GM12865 (cell line): ENCODE measurements around the gene CKM.

Source experiments
- DNase-seq: peaks from one replicate; pipeline ENCODE4 v3.0.0; 2010; ENCODE audit warnings: low read depth
- H3K4me3 ChIP-seq: 2 replicates; pipeline ENCODE4 v1.5.1; 2011; ENCODE audit warnings: mild to moderate bottlenecking, low read depth, low read length, control low read depth
- CTCF ChIP-seq: IDR thresholded peaks from 2 replicates; pipeline ENCODE4 v1.5.1; 2011; ENCODE audit warnings: low read length, control low read depth, low read depth, inconsistent platforms; ENCODE audit not compliant: insufficient read depth; ENCODE audit errors: missing control alignments

CKM gene

GRCh38 chr19:45306518-45307027 lies 16.1 kb downstream of the CKM start:
- no peak overlapping the region for H3K4me3 ChIP-seq
- no peak for DNase-seq
- no peak for TF ChIP-seq CTCF

- DNase-seq: no peak
- TF ChIP-seq CTCF: no peak
- H3K4me3 ChIP-seq: no peak overlapping the region
Observed at GRCh38 chr19:45306040-45306439, 16.6 kb downstream of the CKM start.

GRCh38 chr19:45305421-45305820 lies 17.3 kb downstream of the CKM start:
- no peak overlapping the region for H3K4me3 ChIP-seq
- no peak for TF ChIP-seq CTCF
- peak; percentile 50 for DNase-seq

GRCh38 chr19:45305007-45305406 lies 17.7 kb downstream of the CKM start:
- no peak for TF ChIP-seq CTCF
- no peak overlapping the region for H3K4me3 ChIP-seq
- DNase-seq: no peak

GRCh38 chr19:45304141-45304926 lies 18.3 kb downstream of the CKM start:
- no peak for DNase-seq
- TF ChIP-seq CTCF: no peak
- no peak overlapping the region for H3K4me3 ChIP-seq

GRCh38 chr19:45303269-45304060 lies 19.2 kb downstream of the CKM start:
- no peak for DNase-seq
- no peak overlapping the region for H3K4me3 ChIP-seq
- TF ChIP-seq CTCF: no peak
